UCSD-AML1 (cell line): ENCODE measurements around the gene MYLK4.

Experiments used
- DNase-seq: peaks from one replicate; lab custom pipeline; 2025; ENCODE audit not compliant: unreplicated experiment; lab: John Stamatoyannopoulos, UW

Gene MYLK4

GRCh38 chr6:2756687-2757224 lies 6.0 kb upstream of the MYLK4 start:
- no peak for DNase-seq

DNA sequence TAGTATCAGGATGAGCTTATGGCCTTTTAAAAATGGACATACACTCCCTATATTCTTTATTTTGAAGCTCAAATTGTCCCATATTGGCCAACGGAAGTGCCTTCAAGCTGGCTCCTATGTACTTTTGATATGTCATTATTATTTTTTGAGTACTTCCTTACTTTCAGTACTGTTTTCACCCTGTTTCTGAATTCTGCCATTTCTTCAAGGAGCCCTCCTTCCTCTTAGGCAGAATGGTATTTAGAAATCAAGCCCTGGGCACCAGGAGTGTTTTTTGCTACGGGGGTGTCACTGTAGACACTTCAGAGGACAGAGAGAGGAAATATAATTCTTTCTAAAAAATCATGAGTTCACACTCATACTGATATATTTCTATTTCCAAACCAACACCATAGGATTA lies 5.5 kb upstream of the MYLK4 start:
- DNase-seq: no peak

DNA sequence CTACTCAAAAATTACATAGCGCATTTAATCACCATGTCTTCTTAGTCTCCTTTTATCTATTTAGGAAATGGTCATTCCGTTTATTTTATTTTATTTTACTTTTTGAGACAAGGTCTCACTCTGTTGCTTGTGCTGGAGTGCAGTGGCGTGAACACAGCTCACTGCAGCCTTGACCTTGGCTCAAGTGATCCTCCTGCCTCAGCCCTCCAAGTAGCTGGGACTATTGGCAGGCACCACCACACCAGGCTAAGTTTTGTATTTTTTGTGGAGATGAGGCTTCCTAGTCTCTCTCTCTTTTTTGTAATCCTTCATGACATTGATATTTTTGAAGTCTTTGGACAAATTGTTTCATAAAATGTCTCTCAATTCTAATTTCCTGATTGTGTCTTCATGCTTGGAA lies 4.7 kb upstream of the MYLK4 start:
- DNase-seq: no peak

DNA sequence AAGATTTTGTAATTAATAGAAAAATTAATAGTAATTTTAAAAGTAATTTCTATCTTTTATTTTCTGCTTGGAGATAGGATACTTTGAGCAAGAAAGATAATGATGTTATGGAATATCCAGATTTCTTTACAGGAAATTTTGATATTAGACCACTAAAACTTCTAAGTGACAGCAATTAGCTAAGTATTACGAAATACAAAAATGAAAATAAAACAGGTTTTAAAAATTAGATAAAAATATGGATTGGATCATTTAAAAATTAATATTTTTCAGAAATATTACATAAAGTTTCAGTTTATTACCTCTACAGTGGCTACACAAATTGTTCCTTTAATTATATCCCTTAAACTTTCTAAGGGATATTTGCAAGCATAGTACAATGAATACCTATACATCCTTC lies 4.2 kb upstream of the MYLK4 start:
- no peak for DNase-seq

GRCh38 chr6:2754393-2754792 lies 3.7 kb upstream of the MYLK4 start:
- DNase-seq: no peak

GRCh38 chr6:2753743-2754142 lies 3.0 kb upstream of the MYLK4 start:
- no peak for DNase-seq

DNA sequence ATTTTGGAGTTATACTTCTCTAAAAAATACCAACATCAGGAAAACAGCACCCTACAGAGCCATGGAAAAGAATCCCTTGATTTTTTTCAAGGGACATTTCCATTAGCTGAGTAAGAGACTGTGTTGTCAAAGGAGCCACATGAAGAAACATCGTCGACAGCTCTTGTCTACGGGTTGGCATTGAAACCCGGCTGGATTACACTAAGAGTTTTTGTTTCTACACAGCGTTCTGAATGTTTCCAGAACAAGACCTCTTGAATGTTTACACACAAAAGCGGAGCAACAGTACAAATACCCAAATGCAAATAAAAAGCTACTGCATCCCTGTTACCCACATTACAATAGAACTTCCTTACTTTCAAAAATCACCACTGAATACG lies 2.4 kb upstream of the MYLK4 start:
- DNase-seq: no peak

DNA sequence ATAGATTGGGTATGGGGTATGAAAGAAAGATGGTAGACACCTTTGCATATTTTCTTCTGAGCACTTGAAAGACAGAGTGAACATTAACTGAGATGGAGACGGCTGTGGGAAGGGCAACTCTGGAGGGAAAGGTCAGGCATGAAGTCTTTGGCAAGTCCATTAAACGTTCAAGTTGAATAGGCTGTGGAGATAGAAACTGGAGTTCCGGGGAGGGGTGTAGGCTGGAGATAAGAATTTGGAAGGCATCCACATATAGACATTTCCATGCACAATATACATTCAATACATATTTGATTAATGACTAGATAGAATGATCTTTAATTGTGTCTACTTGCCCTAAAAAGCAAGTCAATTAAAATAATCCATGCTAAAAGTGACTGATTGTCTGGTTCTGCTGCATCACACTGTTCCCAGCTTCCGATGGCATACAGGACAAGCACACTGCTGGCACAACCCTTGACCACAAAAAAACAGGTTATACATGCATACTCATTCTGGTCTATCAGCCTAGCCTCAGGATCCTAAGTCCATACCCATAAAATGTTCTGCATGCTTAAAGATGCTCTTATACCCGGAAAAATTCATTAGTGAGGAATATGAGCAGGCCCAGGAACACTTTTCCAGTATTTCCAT lies 1.9 kb upstream of the MYLK4 start:
- no peak for DNase-seq

DNA sequence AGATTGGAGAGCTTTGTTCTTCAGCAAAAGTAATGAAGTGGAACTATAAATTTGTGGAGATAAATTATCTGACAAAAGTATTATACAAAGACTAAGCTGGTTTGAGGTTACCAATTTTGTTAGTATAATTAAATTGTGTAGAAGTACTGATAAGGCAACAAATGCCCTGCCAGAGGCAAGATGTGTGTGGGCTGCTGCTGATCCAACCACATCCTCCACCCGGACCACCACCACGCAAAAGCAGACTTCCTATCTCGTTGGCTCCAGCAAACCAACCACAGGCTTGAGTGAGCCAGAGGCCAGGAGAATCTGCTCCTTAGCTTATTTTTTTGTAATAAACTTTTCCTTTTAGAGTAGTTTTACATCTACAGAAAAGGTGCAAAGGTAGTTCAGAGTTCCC lies 1.1 kb upstream of the MYLK4 start:
- peak; percentile 81 for DNase-seq

- peak; percentile 73 for DNase-seq
Observed at GRCh38 chr6:2749969-2750600, 637 bp downstream of the MYLK4 start.

DNA sequence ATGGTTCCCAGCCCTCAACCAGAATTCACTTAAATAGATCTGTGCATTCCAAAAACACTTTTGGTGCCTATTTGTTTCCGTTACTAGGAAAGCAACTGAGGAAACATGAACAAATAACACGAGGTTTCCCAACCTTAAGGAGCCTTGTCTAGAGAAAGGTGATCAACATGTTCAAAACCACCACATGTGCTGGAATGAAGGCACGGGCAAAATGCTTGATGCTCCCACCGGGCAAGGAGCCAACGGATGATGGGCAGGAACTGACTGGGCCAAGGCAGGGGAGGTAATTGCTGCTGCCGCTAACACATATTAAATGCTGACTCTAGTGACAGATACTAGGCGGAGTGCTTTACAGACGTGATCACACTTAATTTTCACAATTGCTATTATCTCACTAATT lies 2.5 kb downstream of the MYLK4 start:
- no peak for DNase-seq

GRCh38 chr6:2746557-2747061 lies 4.1 kb downstream of the MYLK4 start:
- no peak for DNase-seq

DNA sequence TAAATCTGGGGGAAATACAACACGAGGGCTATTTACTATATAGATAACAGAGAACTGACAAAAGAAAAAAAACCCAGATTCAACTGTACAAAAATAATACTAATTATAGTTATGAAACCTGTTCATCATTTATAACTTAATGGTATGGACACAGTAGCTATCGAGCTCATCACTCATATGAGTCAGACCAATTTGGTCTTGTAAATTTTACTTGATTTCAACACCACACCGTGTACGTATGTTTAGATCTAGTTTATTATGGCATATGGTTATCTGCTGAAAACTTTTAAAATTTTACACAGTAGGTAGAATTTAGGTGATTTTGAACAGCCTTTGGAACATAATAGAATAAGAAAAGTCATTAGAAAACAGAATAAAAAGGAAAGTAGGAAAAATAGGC lies 5.5 kb downstream of the MYLK4 start:
- DNase-seq: no peak

DNA sequence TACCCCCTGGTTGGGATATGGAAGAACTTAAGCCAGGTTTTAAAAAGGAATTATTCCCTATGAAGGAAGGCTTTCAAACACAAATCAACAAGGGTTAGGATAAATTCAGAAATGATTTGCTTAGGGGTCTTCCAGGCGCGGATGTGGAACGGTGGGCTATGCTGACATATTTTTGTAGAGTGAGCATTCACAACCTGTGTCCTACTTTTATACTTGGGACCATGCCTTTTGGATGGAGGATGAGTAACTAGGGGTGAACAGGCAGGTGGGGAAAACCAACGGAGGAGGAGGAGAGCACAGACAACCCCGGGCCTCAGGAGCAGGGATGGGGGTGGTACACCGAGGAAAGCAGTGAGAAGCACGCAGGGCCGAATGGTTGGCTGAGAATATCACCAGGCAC lies 5.9 kb downstream of the MYLK4 start:
- DNase-seq: no peak

GRCh38 chr6:2744209-2744771 lies 6.4 kb downstream of the MYLK4 start:
- no peak for DNase-seq

DNA sequence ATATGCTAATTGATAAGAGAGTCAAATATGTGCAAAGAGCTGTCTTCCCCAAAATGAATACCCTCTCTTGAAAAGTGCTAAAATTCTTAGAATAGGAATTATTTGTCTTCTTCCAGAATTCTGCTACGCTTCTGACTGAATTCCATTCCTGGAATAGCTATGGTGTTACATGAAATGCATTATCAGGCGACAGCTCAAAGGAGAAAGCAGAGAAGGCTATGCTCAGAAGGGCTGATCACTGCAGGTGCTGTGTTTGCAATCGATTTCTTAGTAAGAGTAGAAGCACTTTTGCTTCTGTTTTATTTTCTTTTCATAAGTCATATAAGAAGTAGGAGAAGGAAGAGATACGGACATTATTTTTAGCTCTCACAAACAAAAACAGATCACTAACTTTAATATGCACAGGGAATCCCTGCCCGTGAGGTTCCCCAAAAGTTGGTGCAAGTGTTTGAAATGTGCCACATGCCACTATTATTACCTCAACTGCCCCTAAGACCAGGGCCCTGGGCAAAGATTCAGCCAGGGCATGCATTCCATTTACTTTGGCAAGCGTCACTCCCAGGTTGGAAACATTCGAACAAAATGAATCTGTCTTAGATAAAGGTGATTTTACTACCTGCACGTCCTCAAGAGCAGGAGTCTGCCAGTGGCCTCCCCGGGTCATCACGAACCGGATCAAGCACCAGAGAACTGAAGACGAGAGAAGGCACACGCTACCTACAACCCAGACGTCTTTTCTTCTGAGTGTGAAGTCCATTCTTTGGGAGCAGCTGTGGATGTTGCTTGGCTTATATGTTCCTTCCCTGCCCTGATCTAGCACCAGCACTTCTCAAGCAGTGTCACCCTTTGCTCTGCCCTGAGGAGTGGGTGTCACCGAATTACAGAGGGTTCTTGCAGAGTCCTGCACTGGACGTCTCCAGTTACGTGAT lies 7.2 kb downstream of the MYLK4 start:
- DNase-seq: no peak

GRCh38 chr6:2741756-2742155 lies 9.0 kb downstream of the MYLK4 start:
- no peak for DNase-seq

DNA sequence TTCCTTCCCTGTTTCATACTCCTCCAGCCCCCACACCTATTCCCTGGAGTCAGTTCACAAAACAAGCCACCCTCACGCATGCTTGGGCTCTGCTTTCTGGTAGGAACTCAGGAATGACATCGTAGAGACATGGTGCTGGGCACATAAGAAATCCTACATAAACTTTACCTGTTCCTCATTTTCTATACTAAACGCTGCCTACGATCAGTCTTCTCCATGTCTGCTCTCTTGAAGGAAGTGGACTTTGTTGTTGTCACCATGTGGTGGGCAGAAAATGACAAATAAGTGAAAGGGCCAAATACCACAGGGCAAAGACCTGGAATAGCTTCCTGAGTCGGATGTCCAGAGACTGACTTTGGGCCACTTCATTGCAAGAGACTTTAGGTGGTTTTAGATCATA lies 10.1 kb downstream of the MYLK4 start:
- DNase-seq: no peak

DNA sequence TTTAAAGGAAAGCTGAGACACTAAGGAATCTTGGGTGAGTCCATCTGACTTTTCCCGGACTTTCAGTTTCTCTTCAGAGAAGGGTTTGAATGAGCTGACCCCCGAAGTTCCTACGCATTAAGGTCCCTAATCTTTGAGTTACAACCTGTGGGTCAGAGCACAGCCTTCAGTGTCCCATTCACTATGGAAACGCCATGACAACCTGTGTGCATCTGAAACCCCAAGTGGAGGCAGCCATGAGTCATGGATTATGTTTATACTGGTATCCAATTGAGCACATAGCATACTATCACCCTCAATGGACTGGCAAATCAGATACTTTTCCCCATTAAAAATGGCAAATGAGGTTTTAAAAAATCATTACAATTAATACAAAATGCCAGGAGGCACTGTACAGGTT lies 11.4 kb downstream of the MYLK4 start:
- DNase-seq: no peak

- peak; percentile 65 for DNase-seq
Observed at GRCh38 chr6:2738373-2738979, 12.2 kb downstream of the MYLK4 start.

GRCh38 chr6:2737885-2738284 lies 12.8 kb downstream of the MYLK4 start:
- DNase-seq: no peak
